22Rv1 (cell line): Measurements from ENCODE around the gene SUMF1.

ENCODE experiments used
- CTCF ChIP-seq: fragments of 450-650 bp; IDR thresholded peaks from 2 replicates; pipeline ENCODE4 v1.5.1; 2017; ENCODE audit warnings: mild to moderate bottlenecking
- ZFX ChIP-seq: fragments of 450-650 bp; IDR thresholded peaks from 2 replicates; pipeline ENCODE4 v1.6.1; 2017; ENCODE audit warnings: antibody characterized with exemption, borderline replicate concordance

- TF ChIP-seq CTCF (no peak), ZFX (no peak)
These were observed 110.3 kb downstream of the SUMF1 start for GRCh38 chr3:4356546-4357410.
